ENCODE measurements around the gene FRS2. TPM values are rescaled to one million over a fixed set of nuclear protein-coding genes. Genes with fewer than 3 reads are reported as not detected.
"Not testable (repeated sequence)": the region's sequence is repeated elsewhere in the genome, so short reads cannot be mapped to it uniquely, and the experiment has no call there.

FRS2 gene
- total RNA-seq, 2 donors from 2014 or later = 35.0 to 39.1 TPM

- no peak for DNase-seq (ENCODE audit: low spot score)
- intact Hi-C loops (cut with DNase I) = no loop called here
Observed at GRCh38 chr12:69601962-69602685, 131.9 kb downstream of the FRS2 start.

GRCh38 chr12:69602954-69603353, 132.8 kb downstream of the FRS2 start:
- no peak for DNase-seq (ENCODE audit: low spot score)
- intact Hi-C loops (cut with DNase I) = no loop called here

- DNase-seq (ENCODE audit: low spot score); intact Hi-C loops (cut with DNase I): not testable (repeated sequence)
Observed at GRCh38 chr12:69603556-69603955, 133.4 kb downstream of the FRS2 start.

DNA sequence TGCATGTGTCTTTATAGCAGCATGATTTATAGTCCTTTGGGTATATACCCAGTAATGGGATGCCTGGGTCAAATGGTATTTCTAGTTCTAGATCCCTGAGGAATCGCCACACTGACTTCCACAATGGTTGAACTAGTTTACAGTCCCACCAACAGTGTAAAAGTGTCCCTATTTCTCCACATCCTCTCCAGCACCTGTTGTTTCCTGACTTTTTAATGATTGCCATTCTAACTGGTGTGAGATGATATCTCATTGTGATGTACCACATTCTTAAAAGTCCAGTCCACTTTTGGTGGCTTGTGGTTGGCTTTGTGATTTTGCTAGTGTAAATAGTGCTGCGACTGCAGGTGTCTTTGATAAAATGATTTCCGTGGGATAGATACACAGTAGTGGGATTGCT, 134.1 kb downstream of the FRS2 start:
- DNase-seq (ENCODE audit: low spot score); intact Hi-C loops (cut with DNase I): not testable (repeated sequence)

DNA sequence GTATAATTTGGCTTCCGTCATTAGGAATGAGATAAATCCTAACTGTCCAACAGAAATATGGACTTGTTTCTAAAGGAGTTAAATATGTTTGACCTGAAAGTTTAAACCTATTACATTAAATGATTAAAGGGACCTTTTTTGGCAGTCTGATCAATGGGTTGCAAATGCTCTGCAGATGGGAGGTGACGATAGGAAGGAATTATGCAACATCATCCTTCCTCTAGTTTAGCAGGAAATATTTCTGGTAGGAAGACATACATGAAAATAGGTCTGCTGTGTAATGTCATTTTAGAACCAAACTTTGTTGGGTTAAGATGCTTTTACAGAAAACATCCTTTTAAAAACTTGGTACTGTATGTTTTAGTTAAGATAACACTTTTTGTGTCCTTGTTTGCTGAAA, 137.9 kb downstream of the FRS2 start:
- intact Hi-C loops (cut with DNase I) = no loop called here
- no peak for DNase-seq (ENCODE audit: low spot score)

DNA sequence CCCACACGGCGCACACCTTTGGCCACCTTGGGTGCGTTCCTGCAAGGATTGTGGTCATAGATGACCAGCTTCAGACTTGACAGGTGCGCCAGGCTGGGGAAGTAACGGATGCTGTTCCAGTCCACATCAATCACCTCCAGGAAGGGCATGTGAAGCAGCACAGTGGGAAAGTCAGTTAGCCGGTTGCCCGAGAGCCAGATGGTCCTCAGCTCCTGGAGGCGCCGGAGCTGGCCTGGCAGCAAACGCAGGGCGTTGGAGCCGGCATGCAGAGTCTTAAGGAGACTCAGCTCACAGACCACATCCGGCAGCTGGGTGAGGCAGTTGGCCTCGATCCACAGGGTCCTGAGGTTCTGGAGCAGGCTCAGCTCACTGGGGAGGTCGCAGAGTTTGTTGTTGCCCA, 139.9 kb downstream of the FRS2 start:
- no peak for DNase-seq (ENCODE audit: low spot score)
- intact Hi-C loops (cut with DNase I) = no loop called here

DNA sequence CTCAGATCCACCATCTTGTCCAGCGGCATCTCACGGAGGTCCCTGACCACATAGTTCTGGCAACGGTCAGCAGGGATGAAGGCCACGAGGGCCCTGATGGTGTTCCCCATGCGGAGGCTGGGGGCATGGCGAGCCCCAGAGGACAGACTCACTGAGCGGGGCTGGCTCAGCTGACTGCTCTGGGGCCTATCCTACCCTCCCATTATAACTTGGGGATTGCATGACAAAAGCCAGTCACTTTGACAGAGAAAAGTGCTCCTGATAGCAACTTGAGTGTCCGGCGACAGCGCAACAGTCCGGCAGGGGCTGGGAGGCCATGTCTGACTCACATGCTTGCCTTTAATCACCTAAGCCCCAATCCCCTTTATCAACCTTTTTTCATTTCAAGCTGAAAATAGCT, 140.5 kb downstream of the FRS2 start, which contains the start of gene LRRC10:
Gene LRRC10 (minus strand): TSS at position 179 of the 400 bp plus-strand sequence. CDS start 69 bp downstream, at position 110.
- intact Hi-C loops (cut with DNase I) = no loop called here
- DNase-seq (ENCODE audit: low spot score) = no peak

- no peak for DNase-seq (ENCODE audit: low spot score)
- intact Hi-C loops (cut with DNase I) = no loop called here
Observed at GRCh38 chr12:69613351-69613750, 143.2 kb downstream of the FRS2 start.

DNA sequence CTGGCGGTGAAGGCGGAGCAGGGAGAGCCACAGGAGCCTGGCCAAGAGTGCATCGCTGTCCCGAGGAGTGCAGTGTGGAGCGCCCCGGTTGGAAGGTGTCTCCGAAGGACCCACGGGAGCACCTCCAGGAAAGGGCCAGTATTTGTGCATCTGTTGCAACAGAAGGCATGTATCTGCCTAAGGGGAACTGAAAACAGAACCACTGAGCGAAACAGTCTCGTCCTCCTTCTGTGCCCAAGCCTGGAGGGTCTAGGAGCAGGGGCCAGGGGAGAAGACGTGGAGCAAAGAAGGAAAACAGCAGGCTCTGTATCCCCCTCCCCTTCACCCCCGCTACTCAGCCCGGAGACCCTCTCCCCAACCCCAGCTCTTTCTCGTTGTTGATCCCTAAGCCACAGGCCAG, 145.8 kb downstream of the FRS2 start:
- DNase-seq (ENCODE audit: low spot score) = no peak
- intact Hi-C loops (cut with DNase I) = no loop called here

GRCh38 chr12:69619050-69619449, 148.9 kb downstream of the FRS2 start:
- intact Hi-C loops (cut with DNase I) = no loop called here
- DNase-seq (ENCODE audit: low spot score) = no peak

DNA sequence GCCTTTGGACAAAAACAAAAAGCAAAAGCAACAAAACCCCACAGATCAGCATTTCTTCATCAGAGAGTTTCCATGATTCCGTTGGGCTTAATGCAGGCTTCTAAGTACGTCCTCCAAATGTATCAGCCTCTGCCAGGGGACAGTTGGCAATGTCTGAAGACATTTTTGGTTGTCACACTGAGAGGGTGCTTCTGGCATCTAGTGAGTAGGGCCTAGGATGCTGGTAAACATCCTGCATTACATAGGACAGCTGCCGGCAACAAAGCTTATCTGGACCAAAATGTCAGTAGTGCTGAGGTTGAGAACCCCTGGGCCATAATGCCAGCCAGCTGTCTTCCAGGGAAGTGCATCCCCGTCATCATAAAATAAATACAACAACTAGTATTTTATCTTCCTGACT, 149.9 kb downstream of the FRS2 start:
- intact Hi-C loops (cut with DNase I) = no loop called here

GRCh38 chr12:69620921-69621320, 150.7 kb downstream of the FRS2 start:
- intact Hi-C loops (cut with DNase I) = no loop called here
- DNase-seq (ENCODE audit: low spot score) = no peak

More for the DNA sequence above, 149.9 kb downstream of the FRS2 start:
- no peak for DNase-seq (ENCODE audit: low spot score)

DNA sequence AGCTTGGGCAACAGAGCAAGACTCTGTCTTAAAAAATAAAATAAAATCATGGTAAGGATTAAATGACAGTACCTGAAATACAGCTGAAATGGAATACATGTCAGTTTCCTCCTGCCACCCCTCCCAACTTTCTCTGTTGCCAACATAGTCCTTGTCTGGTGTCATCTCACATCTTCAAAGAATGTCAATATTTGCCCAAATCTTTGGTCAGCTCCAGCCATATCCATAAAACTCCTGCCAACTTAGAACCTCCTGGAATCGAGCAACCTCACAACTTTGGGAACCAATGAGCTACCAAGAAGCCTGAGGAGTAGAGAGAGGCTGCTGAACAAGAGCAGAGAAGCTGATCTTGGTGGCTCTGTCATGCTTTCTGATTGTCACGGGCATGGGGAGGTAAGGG, 151.4 kb downstream of the FRS2 start:
- DNase-seq (ENCODE audit: low spot score) = no peak
- intact Hi-C loops (cut with DNase I) = no loop called here

- intact Hi-C loops (cut with DNase I) = no loop called here
- no peak for DNase-seq (ENCODE audit: low spot score)
Observed at GRCh38 chr12:69623970-69624369, 153.8 kb downstream of the FRS2 start.

- intact Hi-C loops (cut with DNase I) = loop anchor here in 1 of 2 donors (5.0 kb wide), 1 partner anchor 1785 kb away; no protein-coding TSS in a partner anchor
- no peak for DNase-seq (ENCODE audit: low spot score)
Observed at GRCh38 chr12:69627501-69627900, 157.3 kb downstream of the FRS2 start.

Small RNA genes lying within 50 kb of the gene (microRNA-seq; reads per million reads assigned to microRNA genes)
- gene MIR3913-1 (ENCODE audit: borderline microRNAs expressed in 2 of 2) (0 reads per million in 2 donors), gene MIR3913-2 (ENCODE audit: borderline microRNAs expressed in 2 of 2) (0 reads per million in 2 donors)

Other genes starting within 250 kb of the FRS2 start
- 10 to 100 TPM; 42.9 to 44.9 TPM for gene CPSF6, start 230.8 kb upstream of the FRS2 start, total RNA-seq
- 10 to 100 TPM; 20.7 to 50.3 TPM for gene LYZ, start 122.0 kb upstream of the FRS2 start, total RNA-seq
- gene YEATS4, start 110.6 kb upstream of the FRS2 start, total RNA-seq = 1 to 10 TPM; 7.7 to 8.9 TPM
- gene CCT2, start 115.1 kb downstream of the FRS2 start, total RNA-seq = 100 to 1,000 TPM in 1 of 2 donors, 10 to 100 TPM in 1; 94.3 to 144 TPM
- gene LRRC10, start 140.5 kb downstream of the FRS2 start, total RNA-seq = not detected
- gene BEST3, start 228.9 kb downstream of the FRS2 start, total RNA-seq = not detected